GM23248 (cell line): ENCODE measurements around the gene IL10. TPM values are rescaled to one million over a fixed set of nuclear protein-coding genes. Genes with fewer than 3 reads are reported as not detected.
A peak's percentile ranks its signal among the peaks of the same experiment; 100 is the strongest.

Experiments
- DNase-seq: peaks from one replicate; pipeline ENCODE4 v3.0.0-alpha.2; 2015
- H2AFZ ChIP-seq: fragments of 200-600 bp; sonication (generic); 2 replicates; pipeline ENCODE4 v1.6.1; 2016; ENCODE audit warnings: antibody characterized with exemption
- H3F3A ChIP-seq: fragments of 200-600 bp; sonication (generic); 2 replicates; pipeline ENCODE4 v1.6.1; 2016; ENCODE audit warnings: mild to moderate bottlenecking, antibody characterized with exemption, mixed run types; ENCODE audit not compliant: insufficient read depth
- H3K27ac ChIP-seq: fragments of 200-600 bp; sonication (generic); 2 replicates; pipeline ENCODE4 v1.5.1; 2016; ENCODE audit warnings: mild to moderate bottlenecking
- H3K27me3 ChIP-seq: fragments of 200-600 bp; sonication (generic); replicated peaks from 2 replicates; pipeline ENCODE4 v1.6.1; 2016; ENCODE audit warnings: mild to moderate bottlenecking; ENCODE audit not compliant: insufficient read depth
- H3K36me3 ChIP-seq: fragments of 200-600 bp; sonication (generic); 2 replicates; pipeline ENCODE4 v1.6.1; 2016; ENCODE audit warnings: low read depth, mild to moderate bottlenecking
- H3K4me1 ChIP-seq: fragments of 200-600 bp; sonication (generic); 2 replicates; pipeline ENCODE4 v1.6.1; 2016; ENCODE audit warnings: mild to moderate bottlenecking; ENCODE audit not compliant: insufficient read depth
- H3K4me2 ChIP-seq: fragments of 200-600 bp; sonication (generic); one replicate; pipeline ENCODE4 v1.6.1; 2016; ENCODE audit warnings: mild to moderate bottlenecking; ENCODE audit not compliant: unreplicated experiment
- H3K4me3 ChIP-seq: fragments of 200-600 bp; sonication (generic); 2 replicates; pipeline ENCODE4 v1.5.1; 2016; ENCODE audit warnings: mild to moderate bottlenecking
- H3K79me2 ChIP-seq: fragments of 200-600 bp; sonication (generic); 2 replicates; pipeline ENCODE4 v1.6.1; 2016; ENCODE audit warnings: mild to moderate bottlenecking; ENCODE audit not compliant: insufficient read depth
- H3K9ac ChIP-seq: fragments of 200-600 bp; sonication (generic); 2 replicates; pipeline ENCODE4 v1.6.1; 2016; ENCODE audit warnings: mild to moderate bottlenecking
- H3K9me2 ChIP-seq: fragments of 200-600 bp; sonication (generic); 2 replicates; pipeline ENCODE4 v1.6.1; 2016; ENCODE audit warnings: mixed run types, mild to moderate bottlenecking, moderate library complexity; ENCODE audit not compliant: insufficient read depth
- H3K9me3 ChIP-seq: fragments of 200-600 bp; sonication (generic); one replicate; pipeline ENCODE4 v1.6.1; 2017; ENCODE audit warnings: low read depth
- H4K20me1 ChIP-seq: fragments of 200-600 bp; sonication (generic); 2 replicates; pipeline ENCODE4 v1.6.0; 2016; ENCODE audit not compliant: insufficient read depth
- EZH2 ChIP-seq: fragments of 200-600 bp; sonication (generic); IDR thresholded peaks from 2 replicates; pipeline ENCODE4 v1.6.1; 2018; ENCODE audit warnings: antibody characterized with exemption, mild to moderate bottlenecking; ENCODE audit not compliant: insufficient read depth, poor library complexity, severe bottlenecking
- EZH2phosphoT487 ChIP-seq: fragments of 200-600 bp; sonication (generic); IDR thresholded peaks from 2 replicates; pipeline ENCODE4 v1.6.1; 2018; ENCODE audit warnings: antibody characterized with exemption, moderate library complexity, mild to moderate bottlenecking, low read depth; ENCODE audit not compliant: insufficient read depth
- WGBS, 2 experiments: methylation state at CpG; one replicate each; pipeline ENCODE4 v1.1.6; 2015 to 2017; ENCODE audit warnings: low lambda C conversion rate in 2 of 2, low coverage in 1 of 2; ENCODE audit errors: missing lambda C conversion rate in 2 of 2; 5-methylcytosine and 5-hydroxymethylcytosine counted together
- in situ Hi-C: fragments of 300-500 bp; cut with MboI; formaldehyde crosslinking; loops from 2 replicates; pipeline ENCODE4 v1.15.0; 2020
- polyA plus RNA-seq: library from polyadenylated mRNA; unstranded; fragments of >200 nt; fragmentation: Nextera tagmentation; extraction: Ambion mirVana; gene quantifications from 2 replicates; pipeline ENCODE4 v1.2.1, GENCODE V29; 2016
- total RNA-seq: library from RNA; depleted of rRNA; stranded (reverse); fragments of >200 nt; shearing (Covaris generic); gene quantifications from 2 replicates; pipeline ENCODE4 v1.2.3, GENCODE V29; 2014

IL10 gene
- total and polyA plus RNA-seq, 2 experiments from 2014 or later, result not detected

DNA sequence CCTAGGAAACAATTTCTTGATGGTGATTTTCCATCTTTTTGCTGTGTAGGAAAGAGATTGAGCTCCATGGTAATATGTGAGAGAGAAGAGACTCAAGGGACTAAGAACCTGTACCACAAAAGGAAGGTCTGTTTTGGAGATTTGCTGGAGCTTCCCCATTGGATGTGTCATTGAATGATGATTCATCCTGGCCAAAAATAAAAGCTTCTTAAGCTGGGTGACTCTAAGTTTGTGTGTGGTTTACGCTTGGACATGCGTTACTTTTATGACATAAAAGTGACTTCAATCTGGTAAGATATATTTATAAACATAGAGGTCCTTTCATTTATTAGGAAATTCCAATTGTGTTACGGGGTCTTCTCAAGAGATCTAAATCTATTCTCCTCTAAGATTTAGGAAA is 19.2 kb downstream of the IL10 start:
- no peaks in the 10 kb centered on the region for H3K9me3 ChIP-seq
- 35 to 39% methylated on average over 3 of the region's 3 CpGs for WGBS, 2 experiments
- in situ Hi-C loops, result no loop called here
- peaks cover 27% of the 10 kb centered on the region for H3K4me1 ChIP-seq
- H3K4me3 ChIP-seq, result no peak overlapping the region
- no peak overlapping the region for H2AFZ ChIP-seq
- DNase-seq, result peak; percentile 84
- H3K27ac ChIP-seq, result peak overlapping the region; percentile 57
- TF ChIP-seq EZH2phosphoT487 (no peak), EZH2 (no peak)
- H4K20me1 ChIP-seq, result no peaks in the 10 kb centered on the region
- H3K79me2 ChIP-seq, result no peaks in the 10 kb centered on the region
- no peak overlapping the region for H3K9ac ChIP-seq
- H3F3A ChIP-seq, result peaks cover 21% of the 10 kb centered on the region
- H3K9me2 ChIP-seq, result no peaks in the 10 kb centered on the region
- no peaks in the 10 kb centered on the region for H3K27me3 ChIP-seq
- H3K36me3 ChIP-seq, result no peaks in the 10 kb centered on the region
- H3K4me2 ChIP-seq, result peak overlapping the region; percentile 50

DNA sequence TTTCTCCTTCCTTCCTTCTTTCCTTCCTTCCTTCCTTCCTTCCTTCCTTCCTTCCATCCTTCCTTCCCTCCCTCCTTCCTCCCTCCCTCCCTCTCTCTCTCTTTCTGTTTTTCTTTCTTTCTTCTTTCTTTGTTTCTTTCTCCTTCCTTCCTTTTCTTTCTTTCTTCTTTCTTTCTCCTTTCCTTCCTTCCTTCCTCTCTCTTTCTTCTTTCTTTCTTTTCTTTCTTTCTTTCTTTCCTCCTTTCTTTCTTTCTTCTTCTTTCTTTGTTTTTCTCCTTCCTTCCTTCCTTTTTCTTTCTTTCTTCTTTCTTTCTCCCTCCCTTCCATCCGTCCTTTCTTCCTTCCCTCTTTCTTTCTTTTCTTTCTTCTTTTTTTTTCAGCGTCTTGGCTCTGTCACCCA is 19.8 kb downstream of the IL10 start:
- no peaks in the 10 kb centered on the region for H3K9me2 ChIP-seq
- no peaks in the 10 kb centered on the region for H4K20me1 ChIP-seq
- no peaks in the 10 kb centered on the region for H3K27me3 ChIP-seq
- peaks cover 21% of the 10 kb centered on the region for H3F3A ChIP-seq
- H3K36me3 ChIP-seq, result no peaks in the 10 kb centered on the region
- no peak overlapping the region for H2AFZ ChIP-seq
- H3K27ac ChIP-seq, result peak overlapping the region; percentile 57
- H3K9me3 ChIP-seq, result no peaks in the 10 kb centered on the region
- no peak overlapping the region for H3K9ac ChIP-seq
- DNase-seq, result no peak
- in situ Hi-C loops, result no loop called here
- 77 to 87% methylated on average over 2 of the region's 2 CpGs for WGBS, 2 experiments
- H3K4me1 ChIP-seq, result peaks cover 27% of the 10 kb centered on the region
- TF ChIP-seq EZH2 (no peak), EZH2phosphoT487 (no peak)
- H3K79me2 ChIP-seq, result no peaks in the 10 kb centered on the region
- no peak overlapping the region for H3K4me3 ChIP-seq
- no peak overlapping the region for H3K4me2 ChIP-seq

DNA sequence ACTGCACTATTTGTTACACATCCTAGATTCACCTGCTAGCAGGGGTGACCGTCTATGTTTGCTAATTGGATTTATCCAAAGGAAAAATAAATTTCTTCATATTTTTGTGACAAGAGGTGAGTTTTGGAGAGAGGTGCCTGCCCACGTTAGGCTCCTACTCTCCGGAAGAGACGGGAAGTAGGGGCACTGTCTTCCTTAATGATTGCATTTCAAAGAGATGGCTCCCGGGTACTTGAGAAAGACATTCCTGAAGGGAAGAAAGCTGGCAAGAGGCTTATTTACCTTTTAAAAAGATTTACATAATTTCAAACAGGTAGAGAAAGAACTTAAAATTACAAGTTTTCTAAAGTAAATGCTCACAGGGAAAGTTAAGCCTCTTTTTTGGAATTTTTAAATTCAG is 20.4 kb downstream of the IL10 start:
- no peak for DNase-seq
- H3K4me1 ChIP-seq, result peaks cover 27% of the 10 kb centered on the region
- H3K9me3 ChIP-seq, result no peaks in the 10 kb centered on the region
- H3F3A ChIP-seq, result peaks cover 21% of the 10 kb centered on the region
- no peak overlapping the region for H3K4me3 ChIP-seq
- H3K27me3 ChIP-seq, result no peaks in the 10 kb centered on the region
- no peak overlapping the region for H3K27ac ChIP-seq
- H4K20me1 ChIP-seq, result no peaks in the 10 kb centered on the region
- in situ Hi-C loops, result no loop called here
- H2AFZ ChIP-seq, result no peak overlapping the region
- 50% methylated on average over 5 of the region's 5 CpGs for WGBS, 2 experiments
- no peaks in the 10 kb centered on the region for H3K36me3 ChIP-seq
- no peak for TF ChIP-seq EZH2
- TF ChIP-seq EZH2phosphoT487, result no peak
- H3K4me2 ChIP-seq, result no peak overlapping the region
- H3K79me2 ChIP-seq, result no peaks in the 10 kb centered on the region
- no peak overlapping the region for H3K9ac ChIP-seq
- H3K9me2 ChIP-seq, result no peaks in the 10 kb centered on the region

DNA sequence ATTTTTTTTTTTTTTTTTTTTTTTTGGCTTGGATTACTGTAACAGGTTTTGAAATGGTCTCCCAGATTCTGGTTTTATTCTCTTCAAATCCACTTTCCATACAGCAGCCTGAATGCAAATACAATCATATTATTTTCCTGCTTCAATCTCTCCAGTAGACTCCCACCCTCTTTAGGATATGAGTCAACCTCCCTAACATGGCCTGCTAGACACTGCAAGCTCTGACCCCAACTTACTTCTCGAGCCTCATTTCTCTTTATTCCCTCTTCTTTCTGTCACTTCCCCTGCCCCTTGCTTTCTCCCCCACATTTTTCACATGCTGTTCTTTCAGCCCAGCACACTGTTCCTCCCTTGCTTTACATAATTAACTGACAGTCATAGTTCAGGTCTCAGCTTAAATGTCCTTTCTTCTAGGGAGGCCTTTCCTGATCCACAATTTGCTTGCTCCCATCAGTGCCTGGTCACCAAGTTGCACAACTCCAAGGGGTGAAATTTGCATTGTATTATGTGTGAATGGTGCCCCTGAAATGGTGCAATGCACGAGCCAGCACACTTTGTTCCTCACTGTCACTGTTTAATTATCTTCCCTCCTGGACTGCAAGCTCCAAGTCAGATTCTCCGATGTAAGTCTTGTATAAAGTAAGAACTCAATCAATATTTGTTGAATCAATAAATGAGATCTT is 23.8 kb downstream of the IL10 start:
- H3K27ac ChIP-seq, result no peak overlapping the region
- TF ChIP-seq EZH2, result no peak
- TF ChIP-seq EZH2phosphoT487, result no peak
- WGBS, 2 experiments, result 79 to 91% methylated on average over 3 of the region's 3 CpGs
- DNase-seq, result no peak
- no peaks in the 10 kb centered on the region for H3K79me2 ChIP-seq
- in situ Hi-C loops, result no loop called here
- H4K20me1 ChIP-seq, result no peaks in the 10 kb centered on the region
- H3K27me3 ChIP-seq, result no peaks in the 10 kb centered on the region
- no peak overlapping the region for H3K9ac ChIP-seq
- H2AFZ ChIP-seq, result no peak overlapping the region
- no peak overlapping the region for H3K4me2 ChIP-seq
- H3K4me1 ChIP-seq, result peaks cover 18% of the 10 kb centered on the region
- H3K9me2 ChIP-seq, result no peaks in the 10 kb centered on the region
- peaks cover 21% of the 10 kb centered on the region for H3F3A ChIP-seq
- no peaks in the 10 kb centered on the region for H3K36me3 ChIP-seq
- H3K9me3 ChIP-seq, result no peaks in the 10 kb centered on the region
- no peak overlapping the region for H3K4me3 ChIP-seq
